WERI-Rb-1 (cell line): Measurements from ENCODE around the gene PLXNB3.

Experiments used
- DNase-seq: peaks from one replicate; pipeline ENCODE4 v3.0.0-alpha.2; 2020
- H3K27ac ChIP-seq: fragments of 250-450 bp; sonication (Bioruptor Pico); 2 replicates; pipeline ENCODE4 v1.5.1; 2020; ENCODE audit warnings: mild to moderate bottlenecking, moderate library complexity
- H3K27me3 ChIP-seq: fragments of 250-450 bp; sonication (Bioruptor Pico); 2 replicates; pipeline ENCODE4 v1.5.1; 2021; ENCODE audit warnings: mild to moderate bottlenecking, low read depth, moderate library complexity; ENCODE audit not compliant: insufficient read depth, severe bottlenecking
- H3K36me3 ChIP-seq: fragments of 250-450 bp; sonication (Bioruptor Pico); 2 replicates; pipeline ENCODE4 v1.5.1; 2020; ENCODE audit warnings: mild to moderate bottlenecking, moderate library complexity
- H3K4me3 ChIP-seq: 2 replicates; pipeline ENCODE4 v1.5.1; 2011; ENCODE audit warnings: low read depth, mild to moderate bottlenecking, control low read depth, low read length
- H3K9me3 ChIP-seq: fragments of 250-450 bp; sonication (Bioruptor Pico); 2 replicates; pipeline ENCODE4 v1.5.1; 2021; ENCODE audit warnings: mild to moderate bottlenecking, moderate library complexity; ENCODE audit not compliant: severe bottlenecking
- CTCF ChIP-seq: IDR thresholded peaks from 2 replicates; pipeline ENCODE4 v1.5.1; 2011; ENCODE audit warnings: low read depth, mild to moderate bottlenecking, control low read depth, inconsistent platforms, low read length

Gene PLXNB3

GRCh38 chrX:153771415-153772315 lies 7.6 kb downstream of the PLXNB3 start:
- TF ChIP-seq CTCF, result peak; percentile 30; the same call in 1 of the 2 replicates
- Histone ChIP-seq H3K27ac (no peak overlapping the region), H3K4me3 (no peak overlapping the region), H3K9me3 (no peaks in the 10 kb centered on the region), H3K27me3 (peaks cover 28% of the 10 kb centered on the region), H3K36me3 (no peaks in the 10 kb centered on the region)
- peak; percentile 8 for DNase-seq

GRCh38 chrX:153772316-153773217 lies 8.5 kb downstream of the PLXNB3 start:
- H3K9me3 ChIP-seq, result no peaks in the 10 kb centered on the region
- no peaks in the 10 kb centered on the region for H3K36me3 ChIP-seq
- no peak overlapping the region for H3K4me3 ChIP-seq
- no peak for TF ChIP-seq CTCF
- DNase-seq, result peak; percentile 7
- peaks cover 21% of the 10 kb centered on the region for H3K27me3 ChIP-seq
- H3K27ac ChIP-seq, result no peak overlapping the region

GRCh38 chrX:153773218-153773611 lies 9.2 kb downstream of the PLXNB3 start:
- H3K36me3 ChIP-seq, result no peaks in the 10 kb centered on the region
- no peaks in the 10 kb centered on the region for H3K9me3 ChIP-seq
- H3K27me3 ChIP-seq, result peaks cover 25% of the 10 kb centered on the region
- no peak for TF ChIP-seq CTCF
- no peak overlapping the region for H3K4me3 ChIP-seq
- no peak for DNase-seq
- no peak overlapping the region for H3K27ac ChIP-seq

- TF ChIP-seq CTCF, result no peak
These were observed 9.9 kb downstream of the PLXNB3 start for GRCh38 chrX:153773741-153774575.

GRCh38 chrX:153774576-153775292 lies 10.7 kb downstream of the PLXNB3 start:
- Histone ChIP-seq H3K4me3 (no peak overlapping the region), H3K36me3 (no peaks in the 10 kb centered on the region), H3K27me3 (peaks cover 28% of the 10 kb centered on the region), H3K27ac (no peak overlapping the region), H3K9me3 (no peaks in the 10 kb centered on the region)
- TF ChIP-seq CTCF, result no peak
- no peak for DNase-seq

More at GRCh38 chrX:153773741-153774575, 9.9 kb downstream of the PLXNB3 start:
- Histone ChIP-seq H3K9me3 (no peaks in the 10 kb centered on the region), H3K36me3 (no peaks in the 10 kb centered on the region), H3K27ac (no peak overlapping the region), H3K4me3 (no peak overlapping the region), H3K27me3 (peaks cover 28% of the 10 kb centered on the region)
- no peak for DNase-seq
